Lower leg skin (tissue), 4 donors: ENCODE measurements around the gene TADA3. TPM values are rescaled to one million over a fixed set of nuclear protein-coding genes. Genes with fewer than 3 reads are reported as not detected.
"Not testable (repeated sequence)": the region's sequence is repeated elsewhere in the genome, so short reads cannot be mapped to it uniquely, and the experiment has no call there.

Source experiments
- DNase-seq, 2 donors: peaks; one replicate each; pipeline ENCODE4 v3.0.0-alpha.2; 2019; ENCODE audit warnings: low spot score in 2 of 2
- H3K4me3 ChIP-seq: fragments of 200-600 bp; sonication (generic); 2 replicates; pipeline ENCODE4 v1.5.1; 2017; ENCODE audit warnings: mild to moderate bottlenecking, low read depth; ENCODE audit not compliant: poor library complexity, severe bottlenecking
- CTCF ChIP-seq, 3 donors: fragments of 450-650 bp; IDR thresholded peaks; one replicate each; pipeline ENCODE4 v1.5.1; 2016; ENCODE audit warnings: antibody characterized with exemption in 3 of 3, mild to moderate bottlenecking in 3 of 3, moderate library complexity in 2 of 3
- POLR2A ChIP-seq, 2 donors: fragments of 450-650 bp; IDR thresholded peaks; one replicate each; pipeline ENCODE4 v1.6.1; 2016 to 2017; ENCODE audit warnings: antibody characterized with exemption in 2 of 2, mild to moderate bottlenecking in 1 of 2, moderate library complexity in 1 of 2
- WGBS, 2 donors: methylation state at CpG; one replicate each; pipeline ENCODE4 v1.1.5; 2018; 5-methylcytosine and 5-hydroxymethylcytosine counted together
- intact Hi-C: fragments of 100-400 bp; cut with DNase I; formaldehyde crosslinking; loops from one replicate; pipeline ENCODE4 v1.15.0; 2023; ENCODE audit warnings: low total_unique reads
- total RNA-seq, 4 donors: library from RNA; depleted of rRNA; stranded (reverse); fragments of >200 nt; gene quantifications; one replicate each; pipeline ENCODE4 v1.1.0, GENCODE V29; 2016

TADA3 gene
- total RNA-seq, 4 donors from 2014 or later: 42.1 to 53.2 (median 47.0) TPM

- no peak for TF ChIP-seq POLR2A (IDR thresholded peaks at IDR 0.05)
- TF ChIP-seq CTCF (IDR thresholded peaks at IDR 0.05): no peak
- H3K4me3 ChIP-seq: no peak overlapping the region
- intact Hi-C loops: no loop called here
- 81 to 83% methylated on average over 1 of the region's 1 CpG for WGBS, 2 donors
- no peak for DNase-seq
Measured at GRCh38 chr3:9777694-9778021, 14.6 kb downstream of the TADA3 start.

- TF ChIP-seq POLR2A (IDR thresholded peaks at IDR 0.05) (no peak), CTCF (IDR thresholded peaks at IDR 0.05) (no peak)
- H3K4me3 ChIP-seq: no peak overlapping the region
- DNase-seq: no peak
- WGBS, 2 donors: 82 to 84% methylated on average over 5 of the region's 5 CpGs
- intact Hi-C loops: no loop called here
Measured at GRCh38 chr3:9776896-9777693, 15.2 kb downstream of the TADA3 start.

GRCh38 chr3:9771007-9771406 is 21.3 kb downstream of the TADA3 start:
- 91 to 92% methylated on average over 2 of the region's 2 CpGs for WGBS, 2 donors
- H3K4me3 ChIP-seq, intact Hi-C loops, DNase-seq: not testable (repeated sequence)

GRCh38 chr3:9770276-9770812 is 21.9 kb downstream of the TADA3 start:
- 10 to 16% methylated on average over 15 of the region's 15 CpGs for WGBS, 2 donors
- peak overlapping the region; percentile 53 for H3K4me3 ChIP-seq
- peak; percentile 78 to 97 for DNase-seq
- intact Hi-C loops: no loop called here
- TF ChIP-seq CTCF (IDR thresholded peaks at IDR 0.05): no peak
- TF ChIP-seq POLR2A (IDR thresholded peaks at IDR 0.05): no peak

GRCh38 chr3:9769426-9770275 is 22.6 kb downstream of the TADA3 start, which contains the start of gene CAMK1:
Gene CAMK1, minus strand, starts transcription at chr3:9769947. Its CDS starts 2,198 bp downstream, at chr3:9767749.
- intact Hi-C loops: no loop called here
- DNase-seq: peak; percentile 52 to 95
- peak within 1 kb of the TSS; percentile 53 for H3K4me3 ChIP-seq
- TF ChIP-seq POLR2A (IDR thresholded peaks at IDR 0.05) (no peak), CTCF (IDR thresholded peaks at IDR 0.05) (no peak)
- WGBS, 2 donors: 7 to 9% methylated on average over 28 to 42 of the region's 49 CpGs

GRCh38 chr3:9769012-9769411 is 23.3 kb downstream of the TADA3 start:
- intact Hi-C loops: no loop called here
- TF ChIP-seq POLR2A (IDR thresholded peaks at IDR 0.05) (no peak), CTCF (IDR thresholded peaks at IDR 0.05) (no peak)
- no peak for DNase-seq
- 72 to 77% methylated on average over 5 of the region's 5 CpGs for WGBS, 2 donors
- H3K4me3 ChIP-seq: no peak overlapping the region
